ENCODE results near the gene WFS1. TPM values are rescaled to one million over a fixed set of nuclear protein-coding genes. Genes with fewer than 3 reads are reported as not detected.

WFS1 gene
- total and polyA plus RNA-seq, 2 of the 8 experiments (the other 6 are each of a cell fraction or from before 2014, with no cell fraction given): 29.1 to 43.1 TPM

- TF ChIP-seq CHD7 (IDR thresholded peaks at IDR 0.05; ENCODE audit: insufficient replicate concordance, low read length): no peak
- no peak for TF ChIP-seq CTCF (IDR thresholded peaks at IDR 0.05; ENCODE audit: control extremely low read depth in 1 of 3, insufficient read depth in 1 of 3, low read depth in 1 of 3, low read length in 3 of 3)
- TF ChIP-seq GTF2F1 (IDR thresholded peaks at IDR 0.05; ENCODE audit: borderline replicate concordance, low read depth, low read length): no peak
Measured at GRCh38 chr4:6272863-6273660, 3.4 kb downstream of the WFS1 start (continued).
